ENCODE results near the gene GPC6.
A peak's percentile ranks its signal among the peaks of the same experiment; 100 is the strongest.

Gene GPC6

DNA sequence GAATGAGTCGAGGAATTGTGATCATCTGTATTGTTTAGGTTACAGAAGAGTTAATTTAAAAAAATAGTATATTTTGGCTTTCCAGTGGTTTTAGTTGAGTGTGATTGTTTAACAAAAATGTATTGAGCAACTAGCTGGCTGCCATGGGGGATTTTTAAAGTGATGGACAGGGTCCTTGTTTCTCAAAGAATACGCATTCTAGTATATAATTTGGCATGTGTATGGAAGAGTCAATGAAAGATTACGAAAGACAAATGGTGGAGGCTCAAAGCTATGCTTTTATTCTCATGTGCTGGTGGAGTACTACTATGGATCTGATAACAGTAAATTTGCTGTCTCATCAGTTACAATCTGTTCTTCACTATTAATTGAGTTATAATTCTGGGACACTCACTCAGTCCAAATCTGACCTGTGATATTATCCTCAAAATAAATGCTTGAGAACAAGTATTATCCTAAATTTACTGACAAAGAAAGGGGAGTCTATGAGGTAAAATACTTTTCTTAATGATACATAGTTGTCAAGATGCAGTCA is 240.0 kb downstream of the GPC6 start:
- DNase-seq (ENCODE audit: low read depth) = no peak
- no peak overlapping the region for H3K4me3 ChIP-seq (ENCODE audit: low read length)
- TF ChIP-seq, protein P1, sequence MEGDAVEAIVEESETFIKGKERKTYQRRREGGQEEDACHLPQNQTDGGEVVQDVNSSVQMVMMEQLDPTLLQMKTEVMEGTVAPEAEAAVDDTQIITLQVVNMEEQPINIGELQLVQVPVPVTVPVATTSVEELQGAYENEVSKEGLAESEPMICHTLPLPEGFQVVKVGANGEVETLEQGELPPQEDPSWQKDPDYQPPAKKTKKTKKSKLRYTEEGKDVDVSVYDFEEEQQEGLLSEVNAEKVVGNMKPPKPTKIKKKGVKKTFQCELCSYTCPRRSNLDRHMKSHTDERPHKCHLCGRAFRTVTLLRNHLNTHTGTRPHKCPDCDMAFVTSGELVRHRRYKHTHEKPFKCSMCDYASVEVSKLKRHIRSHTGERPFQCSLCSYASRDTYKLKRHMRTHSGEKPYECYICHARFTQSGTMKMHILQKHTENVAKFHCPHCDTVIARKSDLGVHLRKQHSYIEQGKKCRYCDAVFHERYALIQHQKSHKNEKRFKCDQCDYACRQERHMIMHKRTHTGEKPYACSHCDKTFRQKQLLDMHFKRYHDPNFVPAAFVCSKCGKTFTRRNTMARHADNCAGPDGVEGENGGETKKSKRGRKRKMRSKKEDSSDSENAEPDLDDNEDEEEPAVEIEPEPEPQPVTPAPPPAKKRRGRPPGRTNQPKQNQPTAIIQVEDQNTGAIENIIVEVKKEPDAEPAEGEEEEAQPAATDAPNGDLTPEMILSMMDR (conservative IDR thresholded peaks at IDR 0.05; ENCODE audit: low read length) = no peak

DNA sequence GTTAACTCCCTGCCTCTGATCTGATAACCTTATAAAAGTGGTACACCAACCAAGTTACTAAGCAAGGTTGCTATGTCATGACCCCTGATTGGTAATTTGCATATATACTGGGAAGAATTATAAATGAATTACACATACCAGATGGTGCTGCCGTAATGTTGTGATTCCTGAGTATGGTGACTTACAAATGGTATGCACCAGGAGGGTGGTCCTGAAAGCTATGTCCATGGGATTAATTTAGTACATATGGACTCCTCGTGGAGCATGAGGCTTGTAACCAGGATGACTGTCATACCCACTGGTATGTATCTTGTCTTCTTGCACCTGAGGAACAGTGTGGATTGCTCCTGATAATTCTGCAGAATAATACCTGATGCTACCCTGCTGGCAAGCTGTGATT is 240.6 kb downstream of the GPC6 start:
- TF ChIP-seq, protein P1 (conservative IDR thresholded peaks at IDR 0.05; ENCODE audit: low read length) = no peak
- H3K4me3 ChIP-seq (ENCODE audit: low read length) = no peak overlapping the region
- peak; percentile 13 for DNase-seq (ENCODE audit: low read depth)

DNA sequence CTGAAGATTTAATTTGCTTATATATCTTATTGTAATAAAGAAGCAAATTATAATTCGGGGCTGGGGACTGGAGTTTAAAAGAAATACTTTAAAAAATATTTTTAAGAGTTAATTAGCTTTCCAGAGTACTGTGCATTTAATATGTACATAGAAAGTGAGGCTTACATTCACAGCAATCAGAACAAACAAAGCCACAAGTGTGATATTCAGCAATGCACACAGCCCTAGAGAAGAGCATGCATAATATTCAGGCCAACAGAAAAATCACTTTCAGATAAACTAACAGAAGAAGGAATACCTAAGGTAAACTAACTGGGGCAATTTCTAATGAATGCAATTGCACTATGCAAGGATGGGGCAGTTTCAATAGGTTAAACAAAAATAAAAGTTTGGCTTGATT is 241.8 kb downstream of the GPC6 start:
- H3K4me3 ChIP-seq (ENCODE audit: low read length) = no peak overlapping the region
- DNase-seq (ENCODE audit: low read depth) = no peak
- TF ChIP-seq, protein P1 (conservative IDR thresholded peaks at IDR 0.05; ENCODE audit: low read length) = no peak

DNA sequence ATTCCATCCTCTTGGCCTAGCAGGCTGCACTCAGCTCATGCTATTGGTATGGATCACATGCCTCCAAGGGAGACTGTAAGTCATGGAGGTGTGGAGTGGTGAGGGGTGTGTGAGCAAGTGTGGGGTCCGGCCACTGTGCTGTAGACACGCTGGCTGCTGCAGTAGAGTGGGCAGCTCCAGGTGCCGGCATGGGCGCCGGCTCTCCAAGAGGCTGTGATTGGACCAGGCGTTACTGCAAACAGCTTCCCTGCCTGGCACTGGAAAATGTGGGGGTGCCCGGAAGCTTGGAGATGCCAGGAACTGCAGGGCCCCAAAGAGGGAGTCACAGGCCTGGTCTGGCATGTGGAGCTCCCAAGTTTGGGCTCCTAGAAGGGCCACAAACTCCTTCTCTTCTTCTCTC is 245.7 kb downstream of the GPC6 start:
- DNase-seq (ENCODE audit: low read depth) = no peak
- TF ChIP-seq, protein P1 (conservative IDR thresholded peaks at IDR 0.05; ENCODE audit: low read length) = no peak
- no peak overlapping the region for H3K4me3 ChIP-seq (ENCODE audit: low read length)

DNA sequence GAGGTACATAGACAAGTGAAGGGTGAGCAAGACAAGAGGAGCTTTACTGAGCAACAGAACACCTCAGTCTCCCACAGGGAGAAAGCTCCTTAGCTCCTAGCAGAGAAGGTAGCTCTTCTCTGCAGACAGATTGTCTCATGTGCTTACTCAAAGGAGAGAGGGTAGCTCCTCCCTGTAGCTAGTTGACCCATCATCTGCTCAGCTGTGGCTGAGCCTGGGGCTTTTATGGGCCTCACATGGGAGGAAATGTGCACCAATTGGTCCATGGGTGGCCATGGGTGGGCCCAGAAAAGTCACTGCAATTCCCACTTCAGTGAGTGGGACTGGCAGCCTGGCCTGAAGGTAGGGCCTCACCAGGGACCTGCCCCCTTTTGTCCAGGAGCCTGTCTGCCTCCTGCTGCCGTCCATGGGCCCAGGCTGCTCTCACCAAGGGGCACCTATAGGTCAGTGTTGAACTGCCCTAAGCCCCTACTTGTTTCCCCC is 246.2 kb downstream of the GPC6 start:
- DNase-seq (ENCODE audit: low read depth) = no peak
- TF ChIP-seq, protein P1 (conservative IDR thresholded peaks at IDR 0.05; ENCODE audit: low read length) = no peak
- no peak overlapping the region for H3K4me3 ChIP-seq (ENCODE audit: low read length)

DNA sequence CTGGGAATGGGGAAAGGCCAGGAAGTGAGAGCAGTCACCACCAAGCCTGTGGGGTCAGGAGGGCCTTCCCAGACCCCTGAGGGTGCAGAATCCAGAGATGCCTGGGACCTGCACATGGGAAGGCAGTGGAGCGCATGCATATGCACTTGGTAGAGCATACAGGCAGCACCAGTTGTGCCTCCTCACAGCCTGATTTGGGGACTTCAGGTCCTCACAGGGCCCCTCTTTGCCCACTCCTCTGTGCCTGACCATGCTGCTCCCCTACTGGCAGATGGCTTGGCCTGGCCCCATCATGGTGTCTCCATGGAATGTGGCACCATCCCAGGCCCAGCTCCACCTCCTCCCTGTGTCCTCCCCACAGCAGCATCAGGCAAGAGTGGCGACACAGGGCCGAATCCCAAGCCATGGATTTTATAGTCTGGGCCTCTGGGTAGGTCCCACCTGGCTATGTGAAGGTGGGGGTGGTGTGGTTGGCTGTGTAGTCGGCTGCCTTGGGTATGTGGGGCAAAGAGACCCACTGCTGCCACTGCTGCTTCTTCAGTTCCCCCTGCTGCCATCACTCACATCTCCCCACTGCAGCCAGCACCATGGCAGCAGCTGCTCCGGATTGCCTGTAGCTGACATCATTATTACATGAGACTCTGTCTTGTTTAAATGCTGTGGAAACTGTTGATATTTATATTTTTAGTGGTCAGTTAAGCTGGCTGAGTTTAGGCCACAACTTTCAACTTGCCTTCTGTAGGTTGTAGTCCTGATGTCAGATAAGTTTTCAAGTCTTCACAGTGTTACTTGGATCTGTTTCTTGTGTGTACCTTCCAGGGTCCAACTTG is 247.0 kb downstream of the GPC6 start:
- no peak overlapping the region for H3K4me3 ChIP-seq (ENCODE audit: low read length)
- TF ChIP-seq, protein P1 (conservative IDR thresholded peaks at IDR 0.05; ENCODE audit: low read length) = no peak
- DNase-seq (ENCODE audit: low read depth) = peak; percentile 38

DNA sequence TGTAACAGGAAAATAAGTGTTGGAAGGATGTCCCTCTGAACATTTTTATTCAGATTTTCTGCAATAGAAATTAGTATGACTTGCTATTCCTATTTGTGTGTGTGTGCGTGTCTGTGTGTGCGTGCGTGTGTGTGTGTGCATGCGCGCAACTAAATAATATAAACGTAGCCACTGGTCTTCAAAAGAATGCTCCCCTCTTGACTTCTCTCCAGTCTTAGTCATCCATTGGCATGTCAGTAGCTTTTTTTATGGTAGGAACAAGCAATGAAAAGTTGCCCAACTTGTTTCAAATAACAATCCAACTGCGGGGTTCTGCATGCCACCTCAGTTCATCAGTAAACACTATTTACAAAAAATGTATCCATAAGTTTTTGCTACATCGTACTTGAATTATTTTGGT is 249.6 kb downstream of the GPC6 start:
- peak; percentile 80 for DNase-seq (ENCODE audit: low read depth)
- TF ChIP-seq, protein P1 (conservative IDR thresholded peaks at IDR 0.05; ENCODE audit: low read length) = no peak
- no peak overlapping the region for H3K4me3 ChIP-seq (ENCODE audit: low read length)
